ENCODE results near the gene SLC26A8. TPM values are rescaled to one million over a fixed set of nuclear protein-coding genes. Genes with fewer than 3 reads are reported as not detected.

Gene SLC26A8
- total RNA-seq, 4 donors from 2014 or later: not detected

DNA sequence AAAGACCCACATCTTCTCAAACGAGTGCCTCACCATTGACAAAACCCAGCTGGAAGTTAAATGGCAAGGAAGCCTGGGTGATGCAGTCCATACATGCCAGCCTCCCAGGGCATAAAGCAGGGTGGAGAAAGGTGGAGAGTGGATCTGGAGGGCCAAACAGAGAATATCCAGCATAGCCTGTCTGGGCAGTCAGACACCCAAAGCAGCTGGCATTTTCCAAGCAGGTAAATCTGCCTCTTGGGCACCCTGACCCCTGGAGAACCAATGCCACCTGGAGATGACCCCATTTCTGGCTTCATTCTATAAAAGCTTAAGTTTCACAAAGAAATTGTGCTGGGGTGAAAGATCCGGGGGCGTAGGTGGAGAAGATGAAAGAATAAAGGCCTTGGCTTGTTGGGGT, 98.5 kb downstream of the SLC26A8 start:
- no peak for TF ChIP-seq POLR2A (IDR thresholded peaks at IDR 0.05)
- TF ChIP-seq, protein P1, sequence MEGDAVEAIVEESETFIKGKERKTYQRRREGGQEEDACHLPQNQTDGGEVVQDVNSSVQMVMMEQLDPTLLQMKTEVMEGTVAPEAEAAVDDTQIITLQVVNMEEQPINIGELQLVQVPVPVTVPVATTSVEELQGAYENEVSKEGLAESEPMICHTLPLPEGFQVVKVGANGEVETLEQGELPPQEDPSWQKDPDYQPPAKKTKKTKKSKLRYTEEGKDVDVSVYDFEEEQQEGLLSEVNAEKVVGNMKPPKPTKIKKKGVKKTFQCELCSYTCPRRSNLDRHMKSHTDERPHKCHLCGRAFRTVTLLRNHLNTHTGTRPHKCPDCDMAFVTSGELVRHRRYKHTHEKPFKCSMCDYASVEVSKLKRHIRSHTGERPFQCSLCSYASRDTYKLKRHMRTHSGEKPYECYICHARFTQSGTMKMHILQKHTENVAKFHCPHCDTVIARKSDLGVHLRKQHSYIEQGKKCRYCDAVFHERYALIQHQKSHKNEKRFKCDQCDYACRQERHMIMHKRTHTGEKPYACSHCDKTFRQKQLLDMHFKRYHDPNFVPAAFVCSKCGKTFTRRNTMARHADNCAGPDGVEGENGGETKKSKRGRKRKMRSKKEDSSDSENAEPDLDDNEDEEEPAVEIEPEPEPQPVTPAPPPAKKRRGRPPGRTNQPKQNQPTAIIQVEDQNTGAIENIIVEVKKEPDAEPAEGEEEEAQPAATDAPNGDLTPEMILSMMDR (IDR thresholded peaks at IDR 0.05): no peak
- no peak overlapping the region for H3K4me3 ChIP-seq (ENCODE audit: low read depth, poor library complexity, severe bottlenecking)
- WGBS, 2 donors: 70 to 73% methylated on average over 3 of the region's 3 CpGs
- intact Hi-C loops (cut with DNase I; ENCODE audit: low total_unique reads): no loop called here
- no peak for DNase-seq (ENCODE audit: low spot score in 2 of 2)

DNA sequence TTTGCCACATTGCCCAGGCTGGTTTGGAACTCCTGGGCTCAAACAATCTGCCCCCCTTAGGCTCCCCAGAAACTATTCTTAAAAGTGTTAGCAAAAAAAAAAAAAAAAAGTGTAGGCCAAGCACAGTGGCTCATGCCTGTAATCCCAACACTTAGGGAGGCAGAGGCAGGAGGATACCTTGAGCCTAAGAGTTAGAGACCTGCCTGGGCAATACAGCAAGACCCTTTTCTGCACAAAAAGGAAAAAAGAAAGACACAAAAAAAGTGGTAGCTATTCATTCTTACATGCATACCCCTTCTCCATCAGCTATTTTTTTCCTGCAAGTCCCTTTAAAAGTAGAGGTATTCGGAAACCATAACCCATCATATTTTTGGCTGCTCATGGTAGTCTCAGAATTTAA, 100.3 kb downstream of the SLC26A8 start:
- no peak for DNase-seq (ENCODE audit: low spot score in 2 of 2)
- WGBS, 2 donors: 89 to 98% methylated on average over 1 of the region's 1 CpG
- TF ChIP-seq, protein P1 (IDR thresholded peaks at IDR 0.05): no peak
- TF ChIP-seq POLR2A (IDR thresholded peaks at IDR 0.05): no peak
- intact Hi-C loops (cut with DNase I; ENCODE audit: low total_unique reads): no loop called here
- H3K4me3 ChIP-seq (ENCODE audit: low read depth, poor library complexity, severe bottlenecking): no peak overlapping the region

DNA sequence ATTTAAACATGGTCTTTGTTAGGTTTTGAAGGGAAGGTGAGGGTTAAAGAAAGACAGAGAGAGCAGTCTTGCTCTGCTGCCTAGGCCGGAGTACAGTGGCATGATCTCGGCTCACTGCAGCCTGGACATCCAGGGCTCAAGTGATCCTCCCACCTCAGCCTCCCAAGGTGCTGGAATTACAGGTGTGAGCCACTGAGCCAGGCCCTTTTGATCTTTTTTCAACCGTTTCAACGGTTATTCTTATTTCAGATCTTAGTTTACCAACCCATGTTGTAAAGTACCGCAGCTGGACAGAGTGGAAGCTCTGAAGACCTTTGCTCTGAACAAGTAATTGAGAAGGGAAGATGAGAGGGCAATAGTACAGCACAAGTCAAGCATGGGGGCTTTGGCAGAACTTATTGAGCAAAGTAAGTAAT, 102.3 kb downstream of the SLC26A8 start:
- TF ChIP-seq POLR2A (IDR thresholded peaks at IDR 0.05): no peak
- TF ChIP-seq, protein P1 (IDR thresholded peaks at IDR 0.05): no peak
- 75 to 79% methylated on average over 5 of the region's 5 CpGs for WGBS, 2 donors
- intact Hi-C loops (cut with DNase I; ENCODE audit: low total_unique reads): no loop called here
- H3K4me3 ChIP-seq (ENCODE audit: low read depth, poor library complexity, severe bottlenecking): no peak overlapping the region
- no peak for DNase-seq (ENCODE audit: low spot score in 2 of 2)

DNA sequence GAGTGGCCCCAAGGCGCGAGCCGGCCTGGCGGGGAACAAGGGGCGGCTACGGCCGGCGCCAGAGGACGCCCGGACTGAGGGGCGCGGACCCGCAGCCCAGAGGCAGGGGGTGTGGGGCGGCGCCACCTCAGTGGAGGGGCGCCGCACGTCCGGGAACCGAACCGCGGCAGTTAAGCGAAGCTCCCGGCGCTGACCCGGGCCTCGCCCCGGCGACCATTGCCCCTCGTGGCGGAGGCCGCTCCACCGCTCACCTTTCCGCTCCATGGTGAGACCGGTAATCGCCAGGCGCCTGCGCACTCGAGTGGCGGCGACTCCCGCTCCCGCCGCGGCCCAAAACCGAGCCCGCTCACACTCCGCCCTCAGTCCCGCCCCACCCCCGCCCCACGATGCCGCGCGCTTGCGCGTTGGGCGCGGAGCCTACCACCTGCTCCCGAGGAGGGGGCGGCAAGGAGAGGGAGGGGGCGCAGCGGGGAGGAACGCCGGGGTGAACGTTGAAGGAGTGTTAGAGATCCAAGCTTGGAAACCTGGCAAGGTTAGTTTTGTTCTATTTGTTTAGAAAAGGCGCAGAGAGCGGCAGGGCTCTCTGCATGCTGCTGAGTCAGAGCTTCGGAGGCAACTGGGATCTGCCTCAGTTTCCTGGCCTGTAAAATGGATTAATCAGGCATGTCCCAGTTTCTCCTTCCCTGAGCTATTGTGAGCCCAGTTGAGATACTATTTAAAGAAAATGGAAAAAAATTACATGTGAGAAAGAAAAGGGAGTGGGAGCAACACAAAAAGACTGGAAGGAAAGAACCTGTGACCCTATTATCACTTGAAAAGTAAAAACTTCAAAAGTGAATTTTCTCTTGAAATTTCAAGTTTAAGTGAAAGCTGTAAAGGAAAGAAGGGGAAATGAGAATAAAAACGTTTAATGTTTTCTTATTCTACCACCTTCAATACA, 103.4 kb downstream of the SLC26A8 start, which contains the start of gene SRPK1:
Gene SRPK1 (minus strand): TSS at position 306 of the 940 bp plus-strand sequence. CDS start 42 bp downstream, at position 264.
- 0 to 1% methylated on average over 16 to 39 of the region's 69 CpGs for WGBS, 2 donors
- TF ChIP-seq, protein P1 (IDR thresholded peaks at IDR 0.05): no peak
- no peak for TF ChIP-seq POLR2A (IDR thresholded peaks at IDR 0.05)
- peak; percentile 69 to 96 for DNase-seq (ENCODE audit: low spot score in 2 of 2)
- intact Hi-C loops (cut with DNase I; ENCODE audit: low total_unique reads): no loop called here
- peak within 1 kb of the TSS; percentile 56 for H3K4me3 ChIP-seq (ENCODE audit: low read depth, poor library complexity, severe bottlenecking)

DNA sequence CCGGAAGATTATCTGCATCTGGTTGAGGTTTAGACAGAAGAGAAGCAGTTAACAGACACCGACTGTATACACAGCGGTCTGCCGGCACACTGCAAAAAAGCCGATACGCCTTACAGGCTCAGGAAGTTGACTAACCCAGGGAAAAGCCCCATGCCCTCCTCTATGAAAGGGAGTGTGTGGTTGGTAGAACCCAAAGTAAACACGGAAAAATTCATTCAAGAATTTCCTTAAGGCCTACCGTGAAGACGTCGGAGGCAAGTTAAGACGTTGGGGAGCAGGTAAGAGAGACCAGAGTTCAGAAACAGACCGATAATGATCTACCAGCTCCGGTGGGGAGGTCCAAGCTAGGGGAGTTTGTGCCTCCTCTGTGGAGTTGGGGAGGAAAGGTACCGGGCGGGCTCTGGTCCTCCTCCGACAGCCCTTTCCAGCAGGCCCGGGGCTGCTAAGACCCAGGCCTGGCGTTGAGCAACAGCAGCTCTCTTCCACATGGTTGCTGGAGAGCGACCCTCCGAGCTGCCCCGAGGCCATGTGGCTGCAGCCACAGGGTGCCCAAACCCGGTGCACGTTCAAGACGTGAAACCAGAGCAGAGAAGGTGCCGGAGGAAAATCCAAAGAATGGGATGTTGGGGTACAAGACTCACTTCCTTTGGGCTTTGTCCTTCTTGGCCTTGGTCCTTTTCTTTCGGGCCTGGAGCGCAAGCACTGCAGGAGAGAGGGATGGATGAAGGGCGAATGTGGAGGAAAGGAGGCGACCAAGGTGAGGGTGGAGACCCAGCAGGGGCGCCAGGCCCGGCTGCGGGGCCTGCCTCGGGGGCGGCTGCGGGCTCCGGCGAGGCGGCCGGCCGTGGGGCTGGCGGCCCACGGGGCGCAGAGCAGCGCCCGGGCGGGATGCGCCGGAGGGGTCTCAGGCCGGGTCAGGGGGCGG, 104.4 kb downstream of the SLC26A8 start:
- 1% methylated on average over 40 to 46 of the region's 50 CpGs for WGBS, 2 donors
- peak overlapping the region; percentile 56 for H3K4me3 ChIP-seq (ENCODE audit: low read depth, poor library complexity, severe bottlenecking)
- DNase-seq (ENCODE audit: low spot score in 2 of 2): no peak
- no peak for TF ChIP-seq POLR2A (IDR thresholded peaks at IDR 0.05)
- TF ChIP-seq, protein P1 (IDR thresholded peaks at IDR 0.05): no peak
- intact Hi-C loops (cut with DNase I; ENCODE audit: low total_unique reads): no loop called here
